MM.1S (cell line): ENCODE results near the gene SNX8.
"Not testable (repeated sequence)": the region's sequence is repeated elsewhere in the genome, so short reads cannot be mapped to it uniquely, and the experiment has no call there.

ENCODE experiments used
- CTCF ChIP-seq: fragments of 300-600 bp; sonication (generic); IDR thresholded peaks from 2 replicates; pipeline ENCODE4 v1.5.1; 2016; ENCODE audit warnings: antibody characterized with exemption, low read length, mixed read lengths
- EZH2phosphoT487 ChIP-seq: fragments of 300-600 bp; sonication (generic); IDR thresholded peaks from 2 replicates; pipeline ENCODE4 v1.6.1; 2018; ENCODE audit warnings: antibody characterized with exemption, low read length

- not testable (repeated sequence) for TF ChIP-seq EZH2phosphoT487, CTCF
Observed at GRCh38 chr7:2302743-2303397, 11.4 kb downstream of the SNX8 start.
